Neuronal stem cell (in vitro differentiated cells): ENCODE measurements around the gene NR3C1.

Experiments used
- DNase-seq: peaks from one replicate; pipeline ENCODE4 v3.0.0-alpha.2; 2013; ENCODE audit warnings: low spot score
- H2AFZ ChIP-seq: one replicate; pipeline ENCODE4 v1.6.1; 2013; ENCODE audit warnings: mild to moderate bottlenecking, low read length, inconsistent platforms
- H2AK5ac ChIP-seq: 2 replicates; pipeline ENCODE4 v1.6.1; 2013; ENCODE audit warnings: low read depth, mild to moderate bottlenecking, inconsistent platforms, low read length, moderate library complexity, mixed read lengths
- H2BK120ac ChIP-seq: 2 replicates; pipeline ENCODE4 v1.6.1; 2013; ENCODE audit warnings: low read depth, mild to moderate bottlenecking, inconsistent platforms, low read length, moderate library complexity, mixed read lengths
- H2BK12ac ChIP-seq: one replicate; pipeline ENCODE4 v1.6.1; 2013; ENCODE audit warnings: low read length, inconsistent platforms
- H2BK15ac ChIP-seq: 2 replicates; pipeline ENCODE4 v1.6.1; 2013; ENCODE audit warnings: mild to moderate bottlenecking, low read length, inconsistent platforms, mixed read lengths
- H2BK5ac ChIP-seq: one replicate; pipeline ENCODE4 v1.6.1; 2013; ENCODE audit warnings: inconsistent platforms, mild to moderate bottlenecking, low read length, moderate library complexity
- H3K14ac ChIP-seq: one replicate; pipeline ENCODE4 v1.6.1; 2013; ENCODE audit warnings: low read length, inconsistent platforms
- H3K18ac ChIP-seq: 2 replicates; pipeline ENCODE4 v1.6.1; 2013; ENCODE audit warnings: low read length, inconsistent platforms
- H3K23ac ChIP-seq: 2 replicates; pipeline ENCODE4 v1.6.1; 2013; ENCODE audit warnings: low read depth, mild to moderate bottlenecking, mixed read lengths, low read length, inconsistent platforms; ENCODE audit not compliant: poor library complexity
- H3K27ac ChIP-seq: replicated peaks from 3 replicates; pipeline ENCODE4 v1.5.1; 2013; ENCODE audit warnings: low read length, inconsistent platforms
- H3K27me3 ChIP-seq, 3 experiments: 2 replicates each; pipeline ENCODE4 v1.6.1; 2013; ENCODE audit warnings: low read length in 3 of 3, mild to moderate bottlenecking in 2 of 3, inconsistent platforms in 1 of 3, low read depth in 1 of 3, mixed read lengths in 1 of 3, moderate library complexity in 1 of 3; ENCODE audit not compliant: control insufficient read depth in 3 of 3, insufficient read depth in 3 of 3
- H3K36me3 ChIP-seq, 2 donors: replicated peaks in 1 of 2; 2 replicates each; pipeline ENCODE4 v1.6.1; 2013; ENCODE audit warnings: low read length in 2 of 2; ENCODE audit not compliant: control insufficient read depth in 2 of 2, insufficient read depth in 2 of 2
- H3K4ac ChIP-seq: 2 replicates; pipeline ENCODE4 v1.6.1; 2013; ENCODE audit warnings: inconsistent platforms, mild to moderate bottlenecking, low read length, moderate library complexity
- H3K4me1 ChIP-seq, 2 donors: 1 replicate in 1 of 2; 2 replicates in 1 of 2; pipeline ENCODE4 v1.6.1; 2013; ENCODE audit warnings: low read length in 2 of 2, low read depth in 1 of 2; ENCODE audit not compliant: control insufficient read depth in 2 of 2, insufficient read depth in 1 of 2
- H3K4me2 ChIP-seq: one replicate; pipeline ENCODE4 v1.6.1; 2013; ENCODE audit warnings: mild to moderate bottlenecking, low read length, inconsistent platforms; ENCODE audit not compliant: insufficient read depth, poor library complexity, severe bottlenecking
- H3K4me3 ChIP-seq, 2 donors: 2 replicates each; pipeline ENCODE4 v1.5.1; 2013; ENCODE audit warnings: low read length in 2 of 2, mild to moderate bottlenecking in 2 of 2, inconsistent platforms in 1 of 2, moderate library complexity in 1 of 2
- H3K79me1 ChIP-seq: one replicate; pipeline ENCODE4 v1.6.1; 2013; ENCODE audit warnings: low read depth, mild to moderate bottlenecking, inconsistent platforms, low read length, moderate library complexity
- H3K9ac ChIP-seq: one replicate; pipeline ENCODE4 v1.6.1; 2013; ENCODE audit warnings: mild to moderate bottlenecking, low read depth, low read length, inconsistent platforms; ENCODE audit not compliant: poor library complexity
- H3K9me3 ChIP-seq, 2 donors: replicated peaks in 1 of 2; 2 replicates each; pipeline versions ENCODE3 to v1.6.1; 2013; ENCODE audit warnings: low read length in 2 of 2, mild to moderate bottlenecking in 2 of 2, inconsistent platforms in 1 of 2, low read depth in 1 of 2, mixed read lengths in 1 of 2, moderate library complexity in 1 of 2; ENCODE audit not compliant: control insufficient read depth in 2 of 2, insufficient read depth in 1 of 2
- H4K8ac ChIP-seq: one replicate; pipeline ENCODE4 v1.6.1; 2013; ENCODE audit warnings: low read depth, mild to moderate bottlenecking, inconsistent platforms, low read length, moderate library complexity
- H4K91ac ChIP-seq: one replicate; pipeline ENCODE4 v1.6.1; 2013; ENCODE audit warnings: low read length, low read depth, mild to moderate bottlenecking, inconsistent platforms; ENCODE audit not compliant: poor library complexity
- WGBS, 2 donors: extraction: QIAGEN DNeasy Blood & Tissue Kit; methylation state at CpG; one replicate each; pipeline ENCODE4 v1.1.7; 2013; ENCODE audit warnings: missing lambda C conversion rate in 2 of 2, mixed read lengths in 1 of 2; ENCODE audit not compliant: insufficient read length in 2 of 2, insufficient replicate concordance in 1 of 2; ENCODE audit errors: extremely low coverage in 2 of 2; 5-methylcytosine and 5-hydroxymethylcytosine counted together

The NR3C1 gene

GRCh38 chr5:143349177-143349576, 54.3 kb downstream of the NR3C1 start:
- no peak overlapping the region for H2BK15ac ChIP-seq

DNA sequence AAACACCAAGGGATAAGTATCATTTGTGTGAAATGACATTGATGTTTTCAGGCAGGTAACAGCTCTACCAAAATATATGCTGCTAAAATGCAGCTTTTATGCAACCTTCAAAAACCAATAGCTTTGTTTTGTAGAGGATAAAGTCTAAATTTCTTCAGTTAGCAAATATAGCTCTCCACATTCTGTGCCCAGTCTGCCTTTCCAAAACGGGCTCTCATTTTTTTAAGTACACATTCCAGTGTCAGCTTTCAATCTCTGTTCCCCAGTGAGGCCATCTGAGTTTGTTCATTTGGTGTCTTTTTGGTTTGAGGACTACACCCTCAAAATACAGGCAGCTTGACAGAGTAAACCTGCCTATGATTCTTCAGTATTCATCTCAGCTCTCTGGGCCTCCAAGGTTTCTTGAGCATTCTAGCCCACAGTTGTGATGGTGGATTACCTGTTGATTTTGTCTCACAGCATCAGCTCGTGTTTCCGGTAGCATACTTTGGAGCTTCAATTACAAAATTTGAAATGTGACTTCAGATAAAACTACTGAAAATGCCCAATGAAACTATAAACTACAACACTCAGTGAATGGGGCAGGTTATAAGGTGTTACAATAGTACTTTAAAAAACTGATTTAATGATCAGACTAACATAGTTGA, 55.7 kb downstream of the NR3C1 start:
- Histone ChIP-seq H2BK120ac (no peak overlapping the region), H2BK5ac (no peak overlapping the region), H3K79me1 (no peaks in the 10 kb centered on the region), H3K9ac (no peak overlapping the region), H3K4ac (no peak overlapping the region), H3K36me3 (no peaks in the 10 kb centered on the region), H4K8ac (no peak overlapping the region), H3K4me3 (no peak overlapping the region), H3K27ac (no peak overlapping the region), H2AK5ac (no peak overlapping the region), H2BK12ac (no peak overlapping the region), H3K14ac (no peak overlapping the region), H3K4me2 (no peak overlapping the region), H3K18ac (no peak overlapping the region), H3K4me1 (no peaks in the 10 kb centered on the region), H3K27me3 (no peaks in the 10 kb centered on the region), H3K9me3 (no peaks in the 10 kb centered on the region), H2AFZ (no peak overlapping the region), H4K91ac (no peak overlapping the region), H2BK15ac (no peak overlapping the region), H3K23ac (no peak overlapping the region)
- no CpG with 5 or more reads among the region's 3 CpGs for WGBS, 2 donors
- no peak for DNase-seq

More at GRCh38 chr5:143349177-143349576, 54.3 kb downstream of the NR3C1 start:
- H3K9ac ChIP-seq, result no peak overlapping the region
- no peaks in the 10 kb centered on the region for H3K4me1 ChIP-seq
- no peak overlapping the region for H2AFZ ChIP-seq
- H3K14ac ChIP-seq, result no peak overlapping the region
- no peak overlapping the region for H4K8ac ChIP-seq
- no peak overlapping the region for H3K4me3 ChIP-seq
- no peaks in the 10 kb centered on the region for H3K9me3 ChIP-seq
- H4K91ac ChIP-seq, result no peak overlapping the region
- no peaks in the 10 kb centered on the region for H3K79me1 ChIP-seq
- H3K18ac ChIP-seq, result no peak overlapping the region
- no peak overlapping the region for H3K27ac ChIP-seq
- H2BK12ac ChIP-seq, result no peak overlapping the region
- no peak for DNase-seq
- H2BK5ac ChIP-seq, result no peak overlapping the region
- H2AK5ac ChIP-seq, result no peak overlapping the region
- no peak overlapping the region for H3K23ac ChIP-seq
- no peak overlapping the region for H3K4ac ChIP-seq
- no peaks in the 10 kb centered on the region for H3K36me3 ChIP-seq
- no peaks in the 10 kb centered on the region for H3K27me3 ChIP-seq
- H2BK120ac ChIP-seq, result no peak overlapping the region
- H3K4me2 ChIP-seq, result no peak overlapping the region

- Histone ChIP-seq H3K9me3 (no peaks in the 10 kb centered on the region), H3K4me3 (no peak overlapping the region), H3K4ac (no peak overlapping the region), H2AK5ac (no peak overlapping the region), H3K9ac (no peak overlapping the region), H3K27ac (no peak overlapping the region), H2BK5ac (no peak overlapping the region), H3K79me1 (no peaks in the 10 kb centered on the region), H2BK120ac (no peak overlapping the region), H3K27me3 (no peaks in the 10 kb centered on the region), H2BK15ac (no peak overlapping the region), H2AFZ (no peak overlapping the region), H2BK12ac (no peak overlapping the region), H3K14ac (no peak overlapping the region), H4K91ac (no peak overlapping the region), H3K36me3 (no peaks in the 10 kb centered on the region), H3K23ac (no peak overlapping the region), H3K18ac (no peak overlapping the region), H4K8ac (no peak overlapping the region), H3K4me2 (no peak overlapping the region), H3K4me1 (no peaks in the 10 kb centered on the region)
- no peak for DNase-seq
- no CpG with 5 or more reads among the region's 1 CpG for WGBS, 2 donors
Measured at GRCh38 chr5:143347046-143347445, 56.4 kb downstream of the NR3C1 start.

GRCh38 chr5:143345671-143346440, 57.6 kb downstream of the NR3C1 start:
- no peak overlapping the region for H3K14ac ChIP-seq
- H3K79me1 ChIP-seq, result no peaks in the 10 kb centered on the region
- no peak overlapping the region for H3K18ac ChIP-seq
- H3K27me3 ChIP-seq, result no peaks in the 10 kb centered on the region
- DNase-seq, result no peak
- no peak overlapping the region for H2BK120ac ChIP-seq
- WGBS, 2 donors, result no CpG with 5 or more reads among the region's 1 CpG
- H3K9ac ChIP-seq, result no peak overlapping the region
- H2AK5ac ChIP-seq, result no peak overlapping the region
- no peaks in the 10 kb centered on the region for H3K9me3 ChIP-seq
- H2BK5ac ChIP-seq, result no peak overlapping the region
- no peak overlapping the region for H2BK12ac ChIP-seq
- no peak overlapping the region for H3K4me2 ChIP-seq
- H3K36me3 ChIP-seq, result no peaks in the 10 kb centered on the region
- H2AFZ ChIP-seq, result no peak overlapping the region
- no peak overlapping the region for H3K4ac ChIP-seq
- H4K8ac ChIP-seq, result no peak overlapping the region
- no peaks in the 10 kb centered on the region for H3K4me1 ChIP-seq
- H2BK15ac ChIP-seq, result no peak overlapping the region
- no peak overlapping the region for H3K23ac ChIP-seq
- H3K4me3 ChIP-seq, result no peak overlapping the region
- H3K27ac ChIP-seq, result no peak overlapping the region
- H4K91ac ChIP-seq, result no peak overlapping the region
